Psoas muscle (tissue), 8 donors: ENCODE measurements around the gene OR13A1. TPM values are rescaled to one million over a fixed set of nuclear protein-coding genes. Genes with fewer than 3 reads are reported as not detected.

ENCODE experiments used
- ATAC-seq, 4 donors: fragments of 200-7000 bp; cut with Tn5 transposase; one replicate each; pipeline ENCODE4 v1.9.1; 2020; ENCODE audit warnings: moderate library complexity in 3 of 4, mild to moderate bottlenecking in 2 of 4
- DNase-seq, 2 donors: peaks; one replicate each; pipeline ENCODE4 v3.0.0-alpha.2; 2020
- H3K27ac ChIP-seq: fragments of 200-600 bp; one replicate; pipeline ENCODE4 v1.8.0; 2022
- H3K27me3 ChIP-seq, 3 donors: fragments of 200-600 bp in 1 of 3; one replicate each; pipeline versions ENCODE4 v1.6.1 to v1.8.0; 2013 to 2022; ENCODE audit warnings: low read length in 2 of 3, mild to moderate bottlenecking in 2 of 3, moderate library complexity in 1 of 3; ENCODE audit not compliant: insufficient read depth in 3 of 3
- H3K36me3 ChIP-seq, 2 donors: fragments of 200-600 bp in 1 of 2; one replicate each; pipeline versions ENCODE4 v1.6.1 to v1.8.0; 2013 to 2022; ENCODE audit warnings: low read depth in 1 of 2, mild to moderate bottlenecking in 1 of 2, moderate library complexity in 1 of 2; ENCODE audit not compliant: insufficient read depth in 1 of 2
- H3K4me1 ChIP-seq: fragments of 200-600 bp; one replicate; pipeline ENCODE4 v1.8.0; 2022
- H3K4me3 ChIP-seq: fragments of 200-600 bp; one replicate; pipeline ENCODE4 v1.8.0; 2022; ENCODE audit warnings: mild to moderate bottlenecking
- H3K9me3 ChIP-seq: fragments of 200-600 bp; one replicate; pipeline ENCODE4 v1.8.0; 2022
- CTCF ChIP-seq: fragments of 200-600 bp; IDR thresholded peaks from one replicate; pipeline ENCODE4 v1.8.0; 2022; ENCODE audit warnings: antibody characterized with exemption
- WGBS, 3 donors: extraction: QIAGEN DNeasy Blood & Tissue Kit; methylation state at CpG; one replicate each; pipeline versions ENCODE4 v1.1.6 to v1.1.7; 2013; 5-methylcytosine and 5-hydroxymethylcytosine counted together
- intact Hi-C, 2 donors: fragments of 100-400 bp; cut with DNase I; formaldehyde crosslinking; loops; one replicate each; pipeline versions ENCODE4 v1.11.0 to v1.14.2; 2022
- polyA plus RNA-seq, 3 donors: library from polyadenylated mRNA; stranded (reverse); fragments of 200-250 nt; gene quantifications; one replicate each; pipeline ENCODE4 v1.2.3, GENCODE V29; 2013
- total RNA-seq, 4 donors: library from RNA; stranded (reverse); fragmentation: NEBNext Ultra II Directional in 2 of 4; extraction: Animal tissue kit (Norgen Biotek cat#: 25700) in 2 of 4; gene quantifications; one replicate each; pipeline versions ENCODE4 v1.2.1 to v1.2.4, GENCODE V29; 2021 to 2023
- donor health status: healthy with polysubstance abuse.
- donor health status: DM: no; HTN: no; CAD: no; lungs with moderate emphysema.
- donor health status: Bipolar disorder and iron deficiency.
- donor health status: healthy.
- donor health status: DM: yes; HTN: yes; CAD: no.
- donor health status: DM: no; HTN: no; CAD: no.
- donor health status: DM: no; HTN: no; CAD: no.
- donor health status: DM: yes; HTN: yes; CAD: no.

OR13A1 gene
- total and polyA plus RNA-seq, 7 donors, result not detected

GRCh38 chr10:45294681-45295080, 20.7 kb downstream of the OR13A1 start:
- Histone ChIP-seq H3K36me3 (no peaks in the 10 kb centered on the region), H3K4me3 (no peak overlapping the region), H3K9me3 (no peaks in the 10 kb centered on the region), H3K27me3 (no peaks in the 10 kb centered on the region), H3K4me1 (no peaks in the 10 kb centered on the region), H3K27ac (no peak overlapping the region)
- WGBS, 3 donors, result 68 to 72% (median 72%) methylated on average over 2 of the region's 2 CpGs
- DNase-seq, result no peak
- intact Hi-C loops, result no loop called here
- no peak for ATAC-seq
- no peak for TF ChIP-seq CTCF

- no peak for DNase-seq
- no peaks in the 10 kb centered on the region for H3K4me1 ChIP-seq
- no peaks in the 10 kb centered on the region for H3K9me3 ChIP-seq
- no peaks in the 10 kb centered on the region for H3K36me3 ChIP-seq
- no peak overlapping the region for H3K4me3 ChIP-seq
- no peak for TF ChIP-seq CTCF
- ATAC-seq, result no peak
- intact Hi-C loops, result no loop called here
- 78 to 89% (median 87%) methylated on average over 1 of the region's 1 CpG for WGBS, 3 donors
- H3K27me3 ChIP-seq, result peaks cover 0 to 2% (median 0%) of the 10 kb centered on the region in 3 donors
- no peak overlapping the region for H3K27ac ChIP-seq
These were observed 28.4 kb downstream of the OR13A1 start for GRCh38 chr10:45286980-45287379.

- H3K9me3 ChIP-seq, result no peaks in the 10 kb centered on the region
- DNase-seq (no peak), ATAC-seq (no peak)
- intact Hi-C loops, result no loop called here
- WGBS, 3 donors, result 64 to 88% (median 67%) methylated on average over 4 of the region's 4 CpGs
- H3K4me3 ChIP-seq, result no peak overlapping the region
- no peak for TF ChIP-seq CTCF
- peaks cover 0 to 2% (median 0%) of the 10 kb centered on the region in 3 donors for H3K27me3 ChIP-seq
- H3K36me3 ChIP-seq, result no peaks in the 10 kb centered on the region
- H3K4me1 ChIP-seq, result no peaks in the 10 kb centered on the region
- no peak overlapping the region for H3K27ac ChIP-seq
These were observed 33.3 kb downstream of the OR13A1 start for GRCh38 chr10:45282061-45282460.

- H3K4me1 ChIP-seq, result no peaks in the 10 kb centered on the region
- H3K27ac ChIP-seq, result no peak overlapping the region
- H3K36me3 ChIP-seq, result no peaks in the 10 kb centered on the region
- no peaks in the 10 kb centered on the region for H3K9me3 ChIP-seq
- intact Hi-C loops, result no loop called here
- no peak for TF ChIP-seq CTCF
- peaks cover 0 to 2% (median 0%) of the 10 kb centered on the region in 3 donors for H3K27me3 ChIP-seq
- DNase-seq, result no peak
- H3K4me3 ChIP-seq, result no peak overlapping the region
- whole genome bisulfite sequencing, 3 donors, result 16 to 21% (median 19%) methylated on average over 3 of the region's 3 CpGs
- no peak for ATAC-seq
These were observed 35.2 kb downstream of the OR13A1 start for GRCh38 chr10:45280113-45280760.

GRCh38 chr10:45279682-45280081, 35.7 kb downstream of the OR13A1 start:
- Histone ChIP-seq H3K27me3 (peaks cover 0 to 2% (median 0%) of the 10 kb centered on the region in 3 donors), H3K36me3 (no peaks in the 10 kb centered on the region), H3K9me3 (no peaks in the 10 kb centered on the region), H3K27ac (no peak overlapping the region), H3K4me3 (no peak overlapping the region), H3K4me1 (no peaks in the 10 kb centered on the region)
- intact Hi-C loops, result no loop called here
- WGBS, 3 donors, result 74 to 86% (median 74%) methylated on average over 1 of the region's 1 CpG
- no peak for DNase-seq
- no peak for ATAC-seq
- no peak for TF ChIP-seq CTCF
